Activated CD8-positive, alpha-beta memory T cell treated with anti-CD3 and anti-CD28 coated beads, Interleukin-2, amount 10 ng/mL, durations not matched to agents 7 days and 5 days (primary cell): ENCODE measurements around the gene HEATR5A. TPM values are rescaled to one million over a fixed set of nuclear protein-coding genes. Genes with fewer than 3 reads are reported as not detected.

Source experiments
- total RNA-seq, 2 experiments: library from RNA; stranded (reverse); gene quantifications; one replicate each; pipeline ENCODE4 v1.2.3, GENCODE V29; 2021

Gene HEATR5A
- total RNA-seq, 2 experiments from 2014 or later = 8.4 to 18.7 TPM

Other genes starting within 250 kb of the HEATR5A start
- gene HECTD1, start 212.8 kb downstream of the HEATR5A start, total RNA-seq = 100 to 1,000 TPM in 1 of 2 experiments, 10 to 100 TPM in 1; 91.0 to 105 TPM
- gene DTD2, start 37.0 kb upstream of the HEATR5A start, total RNA-seq = 10 to 100 TPM; 14.7 to 20.3 TPM
- not detected for gene GPR33, start 67.5 kb upstream of the HEATR5A start, total RNA-seq
- 1 to 10 TPM; 6.3 to 7.4 TPM for gene NUBPL, start 140.9 kb upstream of the HEATR5A start, total RNA-seq